ENCODE measurements around the gene STK11IP.

- TF ChIP-seq YY1 (IDR thresholded peaks at IDR 0.05; ENCODE audit: insufficient read depth, insufficient read length) (no peak), ZNF274 (IDR thresholded peaks at IDR 0.05; ENCODE audit: low read depth, low read length) (no peak), SUZ12 (IDR thresholded peaks at IDR 0.05; ENCODE audit: extremely low read depth, insufficient read depth, insufficient read length) (no peak)
Measured at GRCh38 chr2:219634171-219634940, 36.7 kb downstream of the STK11IP start.

All from NT2/D1 (cell line).